OCI-LY7 (cell line): ENCODE data around the gene SAP30. TPM values are rescaled to one million over a fixed set of nuclear protein-coding genes. Genes with fewer than 3 reads are reported as not detected.
A peak's percentile ranks its signal among the peaks of the same experiment; 100 is the strongest.

Source experiments
- BruUV-seq: library from RNA; stranded (reverse); fragments of 400-500 nt; replicated peaks from 2 replicates; lab custom pipeline; 2021; lab: Mats Ljungman, UMichigan
- CTCF ChIA-PET: fragments of 300-600 bp; sonication (Branson Sonifier 250); formaldehyde crosslinking; loops from one replicate; lab custom pipeline; 2022; ENCODE audit warnings: antibody characterized with exemption; ENCODE audit not compliant: unreplicated experiment; lab: Charles Lee
- POLR2A ChIA-PET: fragments of 300-600 bp; sonication (Branson Sonifier 250); formaldehyde crosslinking; loops from one replicate; lab custom pipeline; 2022; ENCODE audit warnings: antibody characterized with exemption; lab: Charles Lee
- DNase-seq: peaks from one replicate; pipeline ENCODE4 v3.0.0-alpha.2; 2015; ENCODE audit warnings: low spot score
- H2AFZ ChIP-seq: fragments of 200-600 bp; sonication (generic), shearing (Covaris generic); 2 replicates; pipeline ENCODE4 v1.6.1; 2014; ENCODE audit warnings: mild to moderate bottlenecking, antibody characterized with exemption, low read length, moderate library complexity
- H3K27ac ChIP-seq: fragments of 200-600 bp; sonication (generic); 2 replicates; pipeline ENCODE4 v1.5.1; 2014; ENCODE audit warnings: mixed run types, low read depth, mild to moderate bottlenecking, moderate library complexity, low read length, inconsistent platforms; ENCODE audit not compliant: poor library complexity, severe bottlenecking
- H3K36me3 ChIP-seq: fragments of 200-600 bp; sonication (generic); 2 replicates; pipeline ENCODE4 v1.6.1; 2014; ENCODE audit warnings: mild to moderate bottlenecking, antibody characterized with exemption, low read length, moderate library complexity, mixed read lengths; ENCODE audit not compliant: insufficient read depth
- H3K4me1 ChIP-seq: fragments of 200-600 bp; sonication (generic); 2 replicates; pipeline ENCODE4 v1.5.1; 2014; ENCODE audit warnings: mild to moderate bottlenecking, low read length; ENCODE audit not compliant: insufficient read depth, poor library complexity, severe bottlenecking
- H3K4me2 ChIP-seq: fragments of 200-600 bp; sonication (generic); 2 replicates; pipeline ENCODE4 v1.6.1; 2014; ENCODE audit warnings: mild to moderate bottlenecking, low read length
- H3K4me3 ChIP-seq: fragments of 200-600 bp; sonication (generic); 2 replicates; pipeline ENCODE4 v1.5.1; 2014; ENCODE audit warnings: mild to moderate bottlenecking, low read depth, low read length; ENCODE audit not compliant: poor library complexity, severe bottlenecking
- H3K79me2 ChIP-seq: fragments of 200-600 bp; sonication (generic); 2 replicates; pipeline ENCODE4 v1.6.1; 2016; ENCODE audit warnings: low read depth, mild to moderate bottlenecking, low read length, moderate library complexity, mixed read lengths; ENCODE audit not compliant: insufficient read depth
- H3K9me2 ChIP-seq: fragments of 200-600 bp; sonication (generic); 2 replicates; pipeline ENCODE4 v1.6.1; 2016; ENCODE audit warnings: mild to moderate bottlenecking, low read length, mixed read lengths; ENCODE audit not compliant: insufficient read depth
- H3K9me3 ChIP-seq: fragments of 200-600 bp; sonication (generic); 2 replicates; pipeline ENCODE4 v1.6.1; 2014; ENCODE audit warnings: mild to moderate bottlenecking, mixed run types, low read length, mixed read lengths
- H4K20me1 ChIP-seq: fragments of 200-600 bp; sonication (generic); 2 replicates; pipeline ENCODE4 v1.6.1; 2014; ENCODE audit warnings: mild to moderate bottlenecking, antibody characterized with exemption, low read length, moderate library complexity, mixed read lengths; ENCODE audit not compliant: insufficient read depth
- CTCF ChIP-seq: fragments of 200-600 bp; sonication (generic); conservative IDR thresholded peaks from 2 replicates; pipeline ENCODE4 v1.5.1; 2014; ENCODE audit warnings: mild to moderate bottlenecking, antibody characterized with exemption, low read length, moderate library complexity, mixed read lengths
- EZH2phosphoT487 ChIP-seq: fragments of 200-600 bp; sonication (generic); IDR thresholded peaks from 2 replicates; pipeline ENCODE4 v1.6.1; 2018; ENCODE audit warnings: low read depth, borderline replicate concordance, mild to moderate bottlenecking, mixed run types, antibody characterized with exemption, low read length, moderate library complexity, mixed read lengths
- intact Hi-C: fragments of 100-400 bp; cut with micrococcal nuclease; formaldehyde crosslinking; loops from one replicate; pipeline ENCODE4 v1.10.0; 2022; ENCODE audit not compliant: unreplicated experiment
- total RNA-seq, 2 experiments: library from RNA; depleted of rRNA in 1 of 2; stranded (reverse); fragments of >200 nt in 1 of 2; shearing (Covaris generic) in 1 of 2; gene quantifications; 2 replicates each; pipeline ENCODE4 v1.2.3, GENCODE V29; 2014 to 2022

The SAP30 gene
- total RNA-seq, 2 experiments from 2014 or later: 56.0 to 86.2 TPM

- no peak overlapping the region for H3K4me2 ChIP-seq
- no peak for DNase-seq
- intact Hi-C loops: no loop called here
- no peaks in the 10 kb centered on the region for H4K20me1 ChIP-seq
- no peak overlapping the region for H2AFZ ChIP-seq
- H3K79me2 ChIP-seq: no peaks in the 10 kb centered on the region
- H3K9me2 ChIP-seq: no peaks in the 10 kb centered on the region
- H3K9me3 ChIP-seq: no peaks in the 10 kb centered on the region
- TF ChIP-seq EZH2phosphoT487 (no peak), CTCF (no peak)
- no peak overlapping the region for H3K4me3 ChIP-seq
- no TSS peak for BruUV-seq
- H3K27ac ChIP-seq: no peak overlapping the region
- ChIA-PET CTCF (no interaction called here), POLR2A (no interaction called here)
- no peaks in the 10 kb centered on the region for H3K36me3 ChIP-seq
- H3K4me1 ChIP-seq: no peaks in the 10 kb centered on the region
Observed at GRCh38 chr4:173418639-173419038, 47.9 kb downstream of the SAP30 start.

- Histone ChIP-seq H3K4me3 (no peak overlapping the region), H3K4me2 (no peak overlapping the region), H2AFZ (peak overlapping the region; percentile 36; the same call in 1 of the 2 replicates), H3K9me3 (no peaks in the 10 kb centered on the region), H3K9me2 (no peaks in the 10 kb centered on the region), H3K27ac (no peak overlapping the region), H3K4me1 (no peaks in the 10 kb centered on the region), H3K79me2 (no peaks in the 10 kb centered on the region), H3K36me3 (no peaks in the 10 kb centered on the region), H4K20me1 (no peaks in the 10 kb centered on the region)
- BruUV-seq: no TSS peak
- TF ChIP-seq CTCF (peak; percentile 83), EZH2phosphoT487 (no peak)
- peak; percentile 35 for DNase-seq
- ChIA-PET CTCF (interaction anchor here (0.7 to 1.9 kb wide), 4 partner anchors 8 to 407 kb away, joined by 3 to 5 read pairs (median 4); no protein-coding TSS in a partner anchor), POLR2A (interaction anchor here (0.6 to 2.3 kb wide), 18 partner anchors 9 to 407 kb away, joined by 3 to 12 read pairs (median 3); partner anchors contain the start of gene SAP30)
- intact Hi-C loops: loop anchor here (2.0 kb wide), 1 partner anchor 74 kb away; no protein-coding TSS in a partner anchor
Observed at GRCh38 chr4:173420324-173420752, 49.6 kb downstream of the SAP30 start.

GRCh38 chr4:173420801-173421200 lies 50.0 kb downstream of the SAP30 start:
- CTCF ChIA-PET: interaction anchor here (0.8 to 1.9 kb wide), 3 partner anchors 53 to 407 kb away, joined by 4 to 5 read pairs (median 4); no protein-coding TSS in a partner anchor
- no peaks in the 10 kb centered on the region for H3K4me1 ChIP-seq
- BruUV-seq: no TSS peak
- no peaks in the 10 kb centered on the region for H3K36me3 ChIP-seq
- H3K4me3 ChIP-seq: no peak overlapping the region
- H3K27ac ChIP-seq: no peak overlapping the region
- no peak overlapping the region for H3K4me2 ChIP-seq
- H4K20me1 ChIP-seq: no peaks in the 10 kb centered on the region
- POLR2A ChIA-PET: interaction anchor here (0.5 to 2.3 kb wide), 19 partner anchors 9 to 408 kb away, joined by 3 to 12 read pairs (median 3); partner anchors contain the start of gene SAP30
- TF ChIP-seq EZH2phosphoT487: no peak
- no peak for TF ChIP-seq CTCF
- H3K9me3 ChIP-seq: no peaks in the 10 kb centered on the region
- no peaks in the 10 kb centered on the region for H3K9me2 ChIP-seq
- no peaks in the 10 kb centered on the region for H3K79me2 ChIP-seq
- intact Hi-C loops: loop anchor here (2.0 kb wide), 1 partner anchor 74 kb away; no protein-coding TSS in a partner anchor
- H2AFZ ChIP-seq: peak overlapping the region; percentile 36; the same call in 1 of the 2 replicates
- no peak for DNase-seq
